Uterus (tissue), 4 donors: Measurements from ENCODE around the gene NEMP1. TPM values are rescaled to one million over a fixed set of nuclear protein-coding genes. Genes with fewer than 3 reads are reported as not detected.

Source experiments
- DNase-seq, 2 donors: peaks; one replicate each; pipeline ENCODE4 v3.0.0-alpha.2; 2019 to 2020
- H3K27ac ChIP-seq, 2 donors: fragments of 200-600 bp; sonication (generic); 1 replicate in 1 of 2; 2 replicates in 1 of 2; pipeline ENCODE4 v1.5.1; 2016 to 2018
- H3K27me3 ChIP-seq, 2 donors: fragments of 200-600 bp; sonication (generic); one replicate each; pipeline ENCODE4 v1.5.1; 2018 to 2019; ENCODE audit warnings: control low read depth in 1 of 2
- H3K36me3 ChIP-seq, 2 donors: fragments of 200-600 bp; sonication (generic); one replicate each; pipeline ENCODE4 v1.5.1; 2019; ENCODE audit warnings: control low read depth in 1 of 2
- H3K4me1 ChIP-seq, 2 donors: fragments of 200-600 bp; sonication (generic); one replicate each; pipeline ENCODE4 v1.5.1; 2018 to 2019; ENCODE audit warnings: control low read depth in 1 of 2
- H3K4me3 ChIP-seq, 2 donors: fragments of 200-600 bp; sonication (generic); 1 replicate in 1 of 2; 2 replicates in 1 of 2; pipeline ENCODE4 v1.5.1; 2018 to 2019; ENCODE audit warnings: mild to moderate bottlenecking in 1 of 2
- H3K9me3 ChIP-seq, 2 donors: fragments of 200-600 bp; sonication (generic); one replicate each; pipeline ENCODE4 v1.5.1; 2019; ENCODE audit warnings: control low read depth in 1 of 2
- POLR2A ChIP-seq, 2 donors: fragments of 450-650 bp; IDR thresholded peaks; one replicate each; pipeline ENCODE4 v1.6.1; 2016; ENCODE audit warnings: antibody characterized with exemption in 2 of 2, mild to moderate bottlenecking in 1 of 2, moderate library complexity in 1 of 2
- intact Hi-C: fragments of 100-400 bp; cut with DNase I; formaldehyde crosslinking; loops from one replicate; pipeline ENCODE4 v1.15.1; 2023; ENCODE audit warnings: low total_unique reads
- total RNA-seq, 4 donors: library from RNA; depleted of rRNA in 3 of 4; stranded (reverse); fragments of >200 nt in 3 of 4; gene quantifications; one replicate each; pipeline versions ENCODE4 v1.1.0 to v1.2.4, GENCODE V29; 2014 to 2023
- TF ChIP-seq, protein P1 (sequence below), 4 experiments: fragments of 200-600 bp in 2 of 4; fragments of 450-650 bp in 2 of 4; sonication (generic) in 2 of 4; IDR thresholded peaks; one replicate each; pipeline ENCODE4 v1.5.1; 2016 to 2019; ENCODE audit warnings: antibody characterized with exemption in 4 of 4, mild to moderate bottlenecking in 2 of 4, moderate library complexity in 1 of 4
- donor health status: DM: yes; HTN: yes; CAD: no.

Gene NEMP1
- total RNA-seq, 4 donors from 2014 or later = 1.5 to 18.0 (median 9.9) TPM

DNA sequence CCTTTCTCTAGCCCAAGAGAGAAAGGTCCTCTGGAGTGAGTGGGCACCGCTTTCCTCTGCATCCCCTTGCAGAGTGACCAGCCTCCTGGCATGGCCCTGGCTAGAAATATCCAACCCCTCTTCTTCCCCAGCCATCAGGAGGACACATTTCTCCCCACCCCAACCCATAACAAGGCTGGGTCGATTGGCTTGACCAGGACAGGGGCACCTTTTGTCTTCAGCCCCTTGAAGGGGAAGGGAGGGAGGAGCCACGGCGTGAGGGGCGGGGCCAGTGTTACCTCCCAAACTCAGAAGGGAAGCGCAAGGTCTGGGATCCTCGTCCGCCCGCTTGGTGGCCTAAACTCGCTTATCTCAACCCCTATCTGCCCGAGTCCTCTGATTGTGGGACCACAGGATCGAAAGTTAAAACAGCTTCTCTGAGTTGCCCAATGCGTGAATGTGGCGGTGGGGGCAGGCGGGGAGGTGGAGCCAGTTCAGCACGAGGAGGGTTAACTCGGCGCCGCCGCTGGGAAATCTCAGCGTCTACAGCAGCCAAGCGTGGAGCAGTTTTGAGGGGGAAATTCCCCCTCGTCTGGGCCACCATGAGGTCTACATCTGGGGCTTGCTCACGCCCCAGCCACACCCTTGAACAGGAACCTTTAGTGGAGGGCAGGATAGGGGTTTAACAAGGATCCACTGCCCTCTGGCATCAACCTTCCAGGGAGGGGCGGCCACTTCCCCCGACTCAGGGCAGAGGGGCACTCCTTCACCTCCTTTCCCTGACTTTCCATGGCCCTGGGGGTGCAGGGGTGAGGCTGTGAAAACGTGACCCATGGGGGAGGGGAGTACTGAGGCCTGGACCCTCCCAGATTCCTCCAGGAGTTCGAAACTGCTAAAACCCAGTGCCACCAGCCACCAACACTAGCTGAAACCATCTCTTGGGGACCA is 31.8 kb upstream of the NEMP1 start:
- intact Hi-C loops = loop anchor here (5.0 kb wide), 1 partner anchor 38 kb away; no protein-coding TSS in a partner anchor
- Histone ChIP-seq H3K27ac (peak overlapping the region; percentile 98 to 100), H3K9me3 (no peaks in the 10 kb centered on the region), H3K27me3 (no peaks in the 10 kb centered on the region), H3K4me3 (peak overlapping the region; percentile 64 to 85), H3K4me1 (peaks cover 0 to 14% of the 10 kb centered on the region in 2 donors), H3K36me3 (no peaks in the 10 kb centered on the region)
- DNase-seq = peak; percentile 79 to 80
- TF ChIP-seq POLR2A (IDR thresholded peaks at IDR 0.05) = peak in 1 of 2 donors; percentile 54
- TF ChIP-seq, protein P1, sequence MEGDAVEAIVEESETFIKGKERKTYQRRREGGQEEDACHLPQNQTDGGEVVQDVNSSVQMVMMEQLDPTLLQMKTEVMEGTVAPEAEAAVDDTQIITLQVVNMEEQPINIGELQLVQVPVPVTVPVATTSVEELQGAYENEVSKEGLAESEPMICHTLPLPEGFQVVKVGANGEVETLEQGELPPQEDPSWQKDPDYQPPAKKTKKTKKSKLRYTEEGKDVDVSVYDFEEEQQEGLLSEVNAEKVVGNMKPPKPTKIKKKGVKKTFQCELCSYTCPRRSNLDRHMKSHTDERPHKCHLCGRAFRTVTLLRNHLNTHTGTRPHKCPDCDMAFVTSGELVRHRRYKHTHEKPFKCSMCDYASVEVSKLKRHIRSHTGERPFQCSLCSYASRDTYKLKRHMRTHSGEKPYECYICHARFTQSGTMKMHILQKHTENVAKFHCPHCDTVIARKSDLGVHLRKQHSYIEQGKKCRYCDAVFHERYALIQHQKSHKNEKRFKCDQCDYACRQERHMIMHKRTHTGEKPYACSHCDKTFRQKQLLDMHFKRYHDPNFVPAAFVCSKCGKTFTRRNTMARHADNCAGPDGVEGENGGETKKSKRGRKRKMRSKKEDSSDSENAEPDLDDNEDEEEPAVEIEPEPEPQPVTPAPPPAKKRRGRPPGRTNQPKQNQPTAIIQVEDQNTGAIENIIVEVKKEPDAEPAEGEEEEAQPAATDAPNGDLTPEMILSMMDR (IDR thresholded peaks at IDR 0.05) = no peak

DNA sequence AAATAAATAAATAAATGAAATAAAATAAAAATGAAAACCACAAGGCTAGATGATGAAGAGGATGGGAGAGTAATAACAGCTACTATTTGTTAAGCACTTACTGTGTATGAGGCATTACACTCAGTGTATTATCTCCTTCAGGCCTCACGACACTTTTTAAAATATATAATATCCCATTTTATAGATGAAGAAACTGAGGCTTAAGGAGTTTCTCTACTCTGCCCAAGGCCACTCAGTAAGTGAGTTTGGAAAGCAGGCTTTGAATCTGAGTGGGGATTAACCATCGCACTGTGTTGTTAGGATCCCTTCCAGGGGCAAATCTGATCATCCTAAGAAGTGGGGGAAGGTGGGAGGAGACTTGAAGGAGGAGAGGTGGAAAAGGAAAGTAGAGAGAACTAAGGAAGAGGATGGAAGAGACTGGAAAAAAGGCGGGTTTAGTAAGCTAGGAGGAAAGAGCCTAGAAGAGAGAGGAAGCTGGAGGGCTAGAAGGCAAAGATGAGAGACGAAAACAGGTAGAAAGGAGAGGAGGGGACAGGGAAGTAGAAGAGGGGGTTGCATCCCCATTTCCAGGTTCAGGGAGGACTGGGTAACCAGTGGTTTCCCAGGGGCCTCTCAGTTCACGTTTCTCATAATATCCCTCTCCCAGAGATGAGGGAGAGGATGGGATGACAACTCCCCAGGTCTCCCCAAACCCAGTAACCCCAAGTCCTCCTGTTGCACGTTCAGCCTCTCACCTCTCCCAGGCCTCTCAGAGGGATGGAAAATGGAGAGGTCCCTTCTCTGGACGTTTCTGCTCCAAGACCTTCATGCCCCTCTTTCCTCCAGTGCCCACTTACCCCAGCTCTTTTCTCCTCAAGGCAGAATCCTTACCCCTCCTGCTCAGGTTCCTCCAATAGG is 30.9 kb upstream of the NEMP1 start:
- Histone ChIP-seq H3K27me3 (no peaks in the 10 kb centered on the region), H3K36me3 (no peaks in the 10 kb centered on the region), H3K4me3 (peak overlapping the region; percentile 64 to 85), H3K4me1 (peaks cover 0 to 14% of the 10 kb centered on the region in 2 donors), H3K27ac (peak overlapping the region; percentile 98 to 100), H3K9me3 (no peaks in the 10 kb centered on the region)
- intact Hi-C loops = loop anchor here (5.0 kb wide), 1 partner anchor 37 kb away; no protein-coding TSS in a partner anchor
- DNase-seq = no peak
- no peak for TF ChIP-seq POLR2A (IDR thresholded peaks at IDR 0.05)
- TF ChIP-seq, protein P1 (IDR thresholded peaks at IDR 0.05) = no peak

DNA sequence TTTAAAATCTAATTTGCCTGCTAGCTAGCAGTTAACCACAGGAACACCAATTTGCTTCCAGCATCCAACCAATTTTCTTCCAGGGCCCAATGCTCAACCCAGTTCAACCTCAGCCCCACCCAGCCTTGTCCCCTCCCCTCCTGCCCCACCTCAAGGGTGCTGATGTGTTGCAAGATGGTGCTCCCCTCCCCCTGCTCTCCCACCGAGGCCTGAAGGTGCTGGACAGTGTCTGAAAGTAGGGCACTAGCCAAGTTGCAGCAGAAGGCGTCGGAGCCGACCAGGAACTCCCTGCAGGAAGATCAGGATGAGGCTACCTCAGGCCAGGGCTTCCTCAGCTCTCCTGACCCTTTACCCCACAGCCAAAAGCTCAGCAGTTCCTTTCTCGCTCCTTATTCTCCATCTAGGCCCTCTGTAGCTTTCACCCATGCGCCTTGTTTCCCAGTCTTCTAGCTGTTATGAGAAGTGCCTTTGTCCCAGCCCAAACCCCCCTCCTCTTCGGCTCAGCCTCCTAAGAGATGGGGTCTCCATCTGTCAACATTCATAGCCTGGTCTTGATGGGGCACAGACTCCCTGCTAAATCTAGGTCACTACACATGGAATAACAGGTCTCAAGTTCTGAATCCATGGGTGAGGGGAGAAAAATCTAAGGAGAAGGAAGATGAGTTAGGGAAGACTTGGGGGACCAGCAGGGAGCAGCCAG is 29.0 kb upstream of the NEMP1 start:
- DNase-seq = no peak
- H3K27me3 ChIP-seq = no peaks in the 10 kb centered on the region
- H3K9me3 ChIP-seq = no peaks in the 10 kb centered on the region
- TF ChIP-seq, protein P1 (IDR thresholded peaks at IDR 0.05) = no peak
- no peak for TF ChIP-seq POLR2A (IDR thresholded peaks at IDR 0.05)
- peak overlapping the region; percentile 14 to 100 for H3K27ac ChIP-seq
- no peak overlapping the region for H3K4me3 ChIP-seq
- peaks cover 0 to 8% of the 10 kb centered on the region in 2 donors for H3K4me1 ChIP-seq
- no peaks in the 10 kb centered on the region for H3K36me3 ChIP-seq
- intact Hi-C loops = no loop called here

DNA sequence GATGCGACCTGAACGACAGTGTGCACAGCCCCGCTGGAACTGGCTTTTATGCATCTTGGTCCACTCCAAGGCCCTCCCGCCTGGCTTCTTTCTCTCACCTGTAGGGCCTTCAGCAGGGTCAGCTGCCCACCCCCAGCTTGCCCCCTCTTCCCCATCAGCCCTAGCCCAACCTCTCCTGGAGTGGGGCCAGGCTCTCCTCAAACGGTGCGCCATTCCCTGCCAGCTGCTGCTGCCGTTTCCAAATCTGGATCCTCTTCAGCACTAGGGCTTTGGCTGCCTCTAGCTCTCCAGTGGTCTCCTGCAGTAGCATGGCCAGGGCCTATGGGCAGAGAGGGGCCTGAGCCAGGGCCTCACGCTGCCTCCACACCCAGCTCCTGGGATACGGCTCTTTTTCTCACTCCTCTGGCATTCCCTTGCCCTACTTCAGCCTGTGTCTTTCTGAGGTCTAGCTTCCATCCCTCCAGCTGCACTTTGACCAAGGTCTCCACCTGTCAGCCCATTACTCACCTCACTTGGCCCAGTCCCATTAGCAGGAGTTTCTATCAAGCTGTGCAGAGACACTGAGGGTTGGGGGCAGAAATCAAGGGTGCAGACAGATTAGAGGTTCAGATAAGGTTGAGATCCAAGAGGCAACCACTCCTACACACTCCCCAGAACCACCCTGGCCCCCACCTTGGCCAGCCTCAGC is 27.6 kb upstream of the NEMP1 start:
- Histone ChIP-seq H3K27ac (no peak overlapping the region), H3K27me3 (no peaks in the 10 kb centered on the region), H3K36me3 (no peaks in the 10 kb centered on the region), H3K9me3 (no peaks in the 10 kb centered on the region), H3K4me3 (no peak overlapping the region), H3K4me1 (peaks cover 0 to 5% of the 10 kb centered on the region in 2 donors)
- TF ChIP-seq POLR2A (IDR thresholded peaks at IDR 0.05) = no peak
- TF ChIP-seq, protein P1 (IDR thresholded peaks at IDR 0.05) = no peak
- intact Hi-C loops = no loop called here
- no peak for DNase-seq
